IMR-90 (cell line): Measurements from ENCODE around the gene SEC24D. TPM values are rescaled to one million over a fixed set of nuclear protein-coding genes. Genes with fewer than 3 reads are reported as not detected.

Source experiments
- ATAC-seq: fragments of 200-7000 bp; cut with Tn5 transposase; 2 replicates; pipeline ENCODE4 v1.9.1; 2020; ENCODE audit warnings: low read depth, mild to moderate bottlenecking, moderate library complexity
- BruUV-seq: library from RNA; stranded (reverse); fragments of 400-500 nt; replicated peaks from 2 replicates; lab custom pipeline; 2021; lab: Mats Ljungman, UMichigan
- CTCF ChIA-PET: fragments of 300-600 bp; formaldehyde crosslinking; extraction: SDS; loops from one replicate; lab custom pipeline; 2021; ENCODE audit warnings: antibody characterized with exemption; lab: Yijun Ruan, JAX
- POLR2A ChIA-PET: fragments of 300-600 bp; sonication (Branson Sonifier 250); formaldehyde crosslinking; loops from one replicate; lab custom pipeline; 2022; ENCODE audit warnings: antibody characterized with exemption; ENCODE audit not compliant: unreplicated experiment; lab: Charles Lee
- DNase-seq: peaks from one replicate; pipeline ENCODE4 v3.0.0; 2013
- H2AFZ ChIP-seq: replicated peaks from 2 replicates; pipeline ENCODE3; 2013; ENCODE audit warnings: low read length, mild to moderate bottlenecking; ENCODE audit not compliant: poor library complexity
- H2AK5ac ChIP-seq: 2 replicates; pipeline ENCODE4 v1.6.1; 2013; ENCODE audit warnings: low read depth, low read length, inconsistent platforms
- H2AK9ac ChIP-seq: replicated peaks from 2 replicates; pipeline ENCODE3; 2013; ENCODE audit warnings: mild to moderate bottlenecking, low read depth, low read length, moderate library complexity; ENCODE audit not compliant: poor library complexity
- H2BK120ac ChIP-seq: 2 replicates; pipeline ENCODE4 v1.6.1; 2013; ENCODE audit warnings: low read depth, low read length, inconsistent platforms
- H2BK15ac ChIP-seq: 3 replicates; pipeline ENCODE4 v1.6.1; 2013; ENCODE audit warnings: low read depth, low read length, inconsistent platforms
- H2BK20ac ChIP-seq: 2 replicates; pipeline ENCODE4 v1.6.1; 2013; ENCODE audit warnings: low read depth, mild to moderate bottlenecking, inconsistent platforms, low read length, moderate library complexity
- H2BK5ac ChIP-seq: 2 replicates; pipeline ENCODE4 v1.6.1; 2013; ENCODE audit warnings: mild to moderate bottlenecking, low read depth, low read length, inconsistent platforms; ENCODE audit not compliant: poor library complexity, severe bottlenecking
- H3K14ac ChIP-seq: replicated peaks from 2 replicates; pipeline ENCODE4 v1.6.1; 2013; ENCODE audit warnings: low read depth, low read length, inconsistent platforms
- H3K18ac ChIP-seq: 2 replicates; pipeline ENCODE4 v1.6.1; 2013; ENCODE audit warnings: low read depth, low read length, control low read depth
- H3K23ac ChIP-seq: 2 replicates; pipeline ENCODE4 v1.6.1; 2013; ENCODE audit warnings: low read depth, low read length, inconsistent platforms
- H3K27ac ChIP-seq: 2 replicates; pipeline ENCODE4 v1.5.1; 2013; ENCODE audit warnings: mild to moderate bottlenecking, control low read depth, low read length; ENCODE audit not compliant: insufficient read depth
- H3K27me3 ChIP-seq: 2 replicates; pipeline ENCODE4 v1.6.1; 2013; ENCODE audit warnings: low read length; ENCODE audit not compliant: control insufficient read depth, insufficient read depth
- H3K36me3 ChIP-seq: 2 replicates; pipeline ENCODE4 v1.6.1; 2013; ENCODE audit warnings: low read length, mixed read lengths; ENCODE audit not compliant: control insufficient read depth, insufficient read depth
- H3K4ac ChIP-seq: 2 replicates; pipeline ENCODE4 v1.6.1; 2013; ENCODE audit warnings: low read depth, low read length, inconsistent platforms
- H3K4me1 ChIP-seq: 2 replicates; pipeline ENCODE4 v1.6.1; 2013; ENCODE audit warnings: low read length, mixed read lengths; ENCODE audit not compliant: control insufficient read depth, insufficient read depth
- H3K4me2 ChIP-seq: 2 replicates; pipeline ENCODE4 v1.6.1; 2013; ENCODE audit warnings: low read depth, mild to moderate bottlenecking, control low read depth, low read length, moderate library complexity
- H3K4me3 ChIP-seq: 2 replicates; pipeline ENCODE4 v1.5.1; 2013; ENCODE audit warnings: low read depth, mild to moderate bottlenecking, control low read depth, low read length, moderate library complexity; ENCODE audit not compliant: insufficient read depth
- H3K56ac ChIP-seq: 2 replicates; pipeline ENCODE4 v1.6.1; 2013; ENCODE audit warnings: low read length, inconsistent platforms; ENCODE audit not compliant: insufficient read depth; ENCODE audit errors: extremely low read depth
- H3K79me1 ChIP-seq, 2 experiments: 2 replicates each; pipeline ENCODE4 v1.6.1; 2013; ENCODE audit warnings: low read length in 2 of 2, inconsistent platforms in 1 of 2, low read depth in 1 of 2
- H3K9ac ChIP-seq: 2 replicates; pipeline ENCODE4 v1.6.1; 2013; ENCODE audit warnings: low read depth, low read length, control low read depth
- H3K9me1 ChIP-seq: 2 replicates; pipeline ENCODE4 v1.6.1; 2013; ENCODE audit warnings: low read length, inconsistent platforms; ENCODE audit not compliant: insufficient read depth
- H3K9me3 ChIP-seq: 2 replicates; pipeline ENCODE4 v1.6.1; 2013; ENCODE audit warnings: low read length; ENCODE audit not compliant: control insufficient read depth, insufficient read depth
- H4K20me1 ChIP-seq: 2 replicates; pipeline ENCODE4 v1.6.1; 2013; ENCODE audit warnings: low read length, inconsistent platforms; ENCODE audit not compliant: insufficient read depth
- H4K5ac ChIP-seq: 2 replicates; pipeline ENCODE4 v1.6.1; 2013; ENCODE audit warnings: mild to moderate bottlenecking, low read depth, low read length, control low read depth
- H4K8ac ChIP-seq, 2 experiments: 2 replicates each; pipeline ENCODE4 v1.6.1; 2013; ENCODE audit warnings: low read depth in 2 of 2, low read length in 2 of 2, control low read depth in 1 of 2, inconsistent platforms in 1 of 2
- H4K91ac ChIP-seq: 2 replicates; pipeline ENCODE4 v1.6.1; 2013; ENCODE audit warnings: low read depth, low read length, inconsistent platforms; ENCODE audit not compliant: insufficient read depth
- BHLHE40 ChIP-seq: fragments of 150-350 bp; IDR thresholded peaks from 2 replicates; pipeline ENCODE4 v1.6.1; 2016; ENCODE audit warnings: mild to moderate bottlenecking, low read depth, low read length
- CHD1 ChIP-seq: IDR thresholded peaks from 2 replicates; pipeline ENCODE4 v1.6.1; 2012; ENCODE audit warnings: low read depth, low read length, improper control_type of control experiment
- FOS ChIP-seq: fragments of 150-350 bp; IDR thresholded peaks from 2 replicates; pipeline ENCODE4 v1.6.1; 2016; ENCODE audit warnings: low read depth, low read length
- NFE2L2 ChIP-seq: fragments of 150-350 bp; IDR thresholded peaks from 2 replicates; pipeline ENCODE4 v1.6.1; 2016; ENCODE audit warnings: low read depth, mild to moderate bottlenecking, low read length
- SMC3 ChIP-seq: fragments of 150-350 bp; IDR thresholded peaks from 2 replicates; pipeline ENCODE4 v1.6.1; 2016; ENCODE audit warnings: low read depth, mild to moderate bottlenecking, antibody characterized with exemption, low read length, moderate library complexity
- USF2 ChIP-seq: fragments of 150-350 bp; IDR thresholded peaks from 2 replicates; pipeline ENCODE4 v1.6.1; 2017; ENCODE audit warnings: mild to moderate bottlenecking, antibody characterized with exemption, low read length, low read depth
- WGBS, 2 experiments: methylation state at CpG; one replicate each; pipeline versions ENCODE4 v1.1.5 to v1.1.7; 2013; ENCODE audit warnings: missing lambda C conversion rate in 2 of 2; ENCODE audit not compliant: insufficient read length in 1 of 2; ENCODE audit errors: extremely low coverage in 2 of 2; 5-methylcytosine and 5-hydroxymethylcytosine counted together
- dilution Hi-C: fragments of 300-500 bp; cut with HindIII; formaldehyde crosslinking; loops from one replicate; pipeline ENCODE4 v1.14.3; 2018; ENCODE audit warnings: low sequenced_read_pairs; ENCODE audit not compliant: unreplicated experiment
- in situ Hi-C: fragments of 300-500 bp; cut with MboI; formaldehyde crosslinking; loops from 3 replicates; pipeline ENCODE4 v1.14.3; 2019; ENCODE audit warnings: low sequenced_read_pairs, inconsistent platforms, mixed read lengths
- intact Hi-C: fragments of 100-400 bp; cut with micrococcal nuclease; formaldehyde crosslinking; loops from 2 replicates; pipeline ENCODE4 v1.10.0; 2022
- polyA plus RNA-seq, 3 experiments: library from polyadenylated mRNA; depleted of rRNA; stranded (reverse); fragments of >200 nt; gene quantifications; 2 replicates each; pipeline ENCODE4 v1.2.3, GENCODE V29; 2012; ENCODE audit warnings: low replicate concordance in 1 of 3
- total RNA-seq: library from RNA; depleted of rRNA; stranded (reverse); fragments of >200 nt; gene quantifications from 2 replicates; pipeline ENCODE4 v1.2.3, GENCODE V29; 2012

SEC24D gene
- total and polyA plus RNA-seq, 2 of the 4 experiments (the other 2 are of a cell fraction): 93.2 to 111 TPM

DNA sequence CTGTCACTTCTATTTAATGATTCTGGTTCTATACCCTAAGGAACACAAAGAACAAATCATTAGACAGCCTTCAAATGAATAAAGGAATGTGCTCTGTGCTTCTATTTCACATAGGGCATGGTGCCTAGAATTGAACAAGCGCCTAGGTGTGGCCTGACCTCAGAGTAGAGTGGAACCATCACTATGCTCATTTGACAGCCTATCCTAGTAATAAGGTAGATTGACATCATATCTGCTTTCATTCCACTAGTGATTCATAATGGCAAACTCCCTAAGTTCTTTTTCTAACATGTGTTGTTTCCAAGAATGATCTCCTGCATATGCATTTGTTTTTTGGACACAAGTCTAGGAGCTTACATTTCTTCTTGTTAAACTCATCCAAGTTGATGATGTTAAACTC, 114.2 kb downstream of the SEC24D start:
- no peak overlapping the region; the same call in 1 of the 2 replicates for H3K27ac ChIP-seq
- H3K9me3 ChIP-seq: no peaks in the 10 kb centered on the region
- H2AK5ac ChIP-seq: no peak overlapping the region
- H4K20me1 ChIP-seq: no peaks in the 10 kb centered on the region
- H2AK9ac ChIP-seq: no peak overlapping the region
- H3K9ac ChIP-seq: no peak overlapping the region
- H3K18ac ChIP-seq: no peak overlapping the region
- dilution Hi-C loops (no loop called here), in situ Hi-C loops (no loop called here), intact Hi-C loops (no loop called here)
- no peak overlapping the region for H3K4me3 ChIP-seq
- no CpG with 5 or more reads among the region's 1 CpG for WGBS, 2 experiments
- H3K36me3 ChIP-seq: peaks cover 39% of the 10 kb centered on the region
- H4K5ac ChIP-seq: no peak overlapping the region
- no peaks in the 10 kb centered on the region for H3K4me1 ChIP-seq
- H3K4ac ChIP-seq: no peak overlapping the region
- no TSS peak for BruUV-seq
- H2AFZ ChIP-seq: no peak overlapping the region
- DNase-seq: no peak
- no peak overlapping the region for H2BK120ac ChIP-seq
- no peak overlapping the region for H4K91ac ChIP-seq
- H2BK20ac ChIP-seq: no peak overlapping the region
- 0 out of 2 replicates have a peak, but pooled peaks cover 4% of the 10 kb centered on the region for H3K9me1 ChIP-seq
- H3K56ac ChIP-seq: no peak overlapping the region
- H3K23ac ChIP-seq: no peak overlapping the region
- no peak overlapping the region for H3K4me2 ChIP-seq
- no peak overlapping the region for H3K14ac ChIP-seq
- H2BK5ac ChIP-seq: no peak overlapping the region
- no peak overlapping the region for H4K8ac ChIP-seq
- no peak for ATAC-seq
- H3K27me3 ChIP-seq: no peaks in the 10 kb centered on the region
- CTCF ChIA-PET: no interaction called here
- no peak for TF ChIP-seq FOS
- TF ChIP-seq SMC3: no peak
- no peak for TF ChIP-seq USF2
- no peak for TF ChIP-seq BHLHE40
- no peak for TF ChIP-seq CHD1
- TF ChIP-seq NFE2L2: no peak
- POLR2A ChIA-PET: no interaction called here
- no peak overlapping the region for H2BK15ac ChIP-seq
- peaks cover 20 to 32% of the 10 kb centered on the region in 2 experiments for H3K79me1 ChIP-seq
